Stimulated activated CD8-positive, alpha-beta memory T cell treated with anti-CD3 and anti-CD28 coated beads, Interleukin-15, amount 100 ng/mL, for 1 hour (primary cell): ENCODE results near the gene BEND3.
"Not testable (repeated sequence)": the region's sequence is repeated elsewhere in the genome, so short reads cannot be mapped to it uniquely, and the experiment has no call there.

Experiments
- DNase-seq: peaks from one replicate; pipeline ENCODE4 v3.0.0-alpha.2; 2020; ENCODE audit warnings: low read depth

BEND3 gene

DNA sequence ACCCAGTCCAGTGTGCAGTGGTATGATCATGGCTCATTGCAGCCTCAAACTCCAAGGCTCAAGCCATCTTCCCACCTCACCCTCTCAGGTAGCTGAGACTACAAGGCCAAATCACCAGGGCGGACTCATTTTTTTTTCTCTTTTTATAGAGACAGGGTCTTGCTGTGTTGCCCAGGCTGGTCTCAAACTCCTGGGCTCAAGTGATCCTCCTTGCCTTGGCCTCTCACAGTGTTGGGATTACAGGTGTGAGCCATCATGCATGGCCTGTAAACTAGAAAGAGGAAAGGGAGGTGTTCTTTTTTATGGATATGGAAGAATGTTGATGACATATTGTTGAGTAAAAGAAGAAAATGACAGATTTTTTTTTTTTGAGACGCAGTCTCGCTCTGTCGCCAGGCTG lies 5.1 kb upstream of the BEND3 start:
- DNase-seq, result no peak

DNA sequence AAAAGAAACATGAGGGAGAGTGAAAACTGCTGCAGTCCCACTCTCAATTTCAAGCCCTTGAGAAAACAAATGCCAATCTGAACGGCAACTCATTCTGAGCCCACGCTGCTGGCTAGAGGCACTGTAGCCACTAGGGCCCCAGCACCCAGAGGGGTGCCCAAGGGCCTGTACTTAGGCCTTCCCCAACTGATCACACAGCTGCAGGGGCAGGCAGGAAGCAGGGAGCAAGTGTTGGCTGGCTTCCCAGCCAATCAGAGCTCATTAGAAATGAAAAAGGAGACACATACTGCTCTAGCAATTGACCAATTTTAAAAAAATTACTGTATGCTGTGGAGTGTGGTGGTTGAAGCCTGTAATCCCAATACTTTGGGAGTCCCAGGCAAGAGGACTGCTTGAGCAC lies 3.7 kb upstream of the BEND3 start:
- DNase-seq, result no peak

DNA sequence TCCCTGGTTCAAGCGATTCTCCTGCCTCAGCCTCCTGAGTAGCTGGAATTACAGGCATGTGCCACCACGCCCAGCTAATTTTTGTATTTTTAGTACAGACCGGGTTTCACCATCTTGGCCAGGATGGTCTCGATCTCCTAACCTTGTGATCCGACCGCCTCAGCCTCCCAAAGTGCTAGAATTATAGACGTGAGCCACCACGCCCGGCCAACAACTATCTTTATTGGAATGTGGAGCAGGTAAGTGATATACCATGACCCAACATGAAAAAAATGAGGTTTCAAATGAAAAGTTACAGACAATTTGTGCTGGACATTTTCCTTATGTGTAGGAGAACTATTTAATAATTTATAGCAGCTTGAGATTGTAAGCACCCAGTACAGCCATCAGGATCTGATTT lies 3.2 kb upstream of the BEND3 start:
- not testable (repeated sequence) for DNase-seq

DNA sequence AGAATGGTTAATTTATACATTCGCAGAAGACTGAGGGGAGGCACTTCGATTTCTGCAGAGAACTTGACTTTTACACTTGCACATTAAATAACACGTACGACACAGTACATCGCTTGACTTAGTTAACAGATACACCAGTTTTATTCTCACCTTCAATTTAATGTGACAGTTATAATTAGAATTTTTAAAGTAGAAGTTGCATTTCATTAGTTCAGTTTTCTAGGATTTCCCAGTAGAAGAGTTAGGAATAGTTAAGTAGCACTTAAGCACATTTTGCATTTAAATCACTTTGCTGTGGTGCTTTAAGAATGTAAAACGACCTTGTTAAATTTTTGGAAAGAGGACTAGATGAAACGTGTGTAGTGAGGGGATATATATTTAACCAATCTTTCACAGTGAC lies 1.6 kb upstream of the BEND3 start:
- no peak for DNase-seq

DNA sequence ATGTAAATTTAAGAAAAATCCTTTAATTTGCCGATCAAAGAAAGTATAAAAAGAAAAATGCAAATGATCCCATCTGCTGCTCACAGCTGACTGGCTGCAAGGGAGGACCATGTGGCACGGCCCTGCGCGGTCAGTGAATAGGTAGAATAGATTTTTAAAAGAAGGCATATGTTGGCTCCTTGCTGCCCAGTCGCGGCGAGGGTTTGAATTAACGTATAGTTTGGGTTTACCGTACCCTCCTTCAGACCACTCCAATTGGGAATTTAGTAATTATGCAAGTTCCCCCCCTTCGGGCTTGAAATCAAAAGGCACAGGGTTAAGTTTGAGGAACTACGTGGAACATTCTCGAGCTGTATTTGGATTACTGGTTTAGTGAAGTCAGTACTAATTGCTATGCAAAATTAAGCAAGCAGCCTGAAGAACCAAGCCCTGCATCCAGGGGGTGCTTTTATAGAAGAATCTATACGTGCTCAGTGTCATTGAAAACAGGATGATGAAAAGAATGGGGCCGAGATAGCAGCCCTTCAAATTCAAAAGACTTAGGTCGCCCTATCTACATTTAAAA lies 1.1 kb upstream of the BEND3 start:
- no peak for DNase-seq

DNA sequence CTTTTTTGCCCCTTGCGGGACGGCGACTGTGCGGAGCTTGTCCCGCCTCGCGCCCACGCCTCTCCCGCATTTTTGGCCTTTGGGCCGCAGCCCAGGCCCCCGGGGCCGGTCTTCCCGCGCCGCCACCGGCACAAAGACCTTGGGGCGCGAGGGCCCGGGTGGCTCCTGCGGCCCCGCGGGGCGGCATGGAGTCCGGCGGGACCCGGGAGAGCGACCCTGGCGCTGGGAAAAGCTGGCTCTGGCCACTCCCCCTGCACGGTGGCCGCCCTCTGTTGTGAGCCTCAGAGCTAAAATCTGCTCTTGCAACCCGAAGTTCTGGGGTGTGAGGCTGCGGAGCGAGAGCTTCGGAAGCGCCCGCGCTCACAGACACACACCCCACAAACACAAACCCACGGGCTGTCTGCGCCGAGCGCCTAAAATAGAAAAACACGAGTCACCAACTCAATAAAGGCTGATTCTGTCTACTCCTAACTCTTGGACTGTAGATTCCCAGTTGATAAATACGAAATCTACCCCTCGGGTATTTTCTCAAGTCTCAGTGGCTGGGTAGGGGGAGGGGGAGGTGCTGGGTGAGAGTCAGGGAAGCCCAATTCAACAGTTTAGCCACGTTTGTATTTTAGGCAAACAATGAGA lies 496 bp upstream of the BEND3 start:
- no peak for DNase-seq

DNA sequence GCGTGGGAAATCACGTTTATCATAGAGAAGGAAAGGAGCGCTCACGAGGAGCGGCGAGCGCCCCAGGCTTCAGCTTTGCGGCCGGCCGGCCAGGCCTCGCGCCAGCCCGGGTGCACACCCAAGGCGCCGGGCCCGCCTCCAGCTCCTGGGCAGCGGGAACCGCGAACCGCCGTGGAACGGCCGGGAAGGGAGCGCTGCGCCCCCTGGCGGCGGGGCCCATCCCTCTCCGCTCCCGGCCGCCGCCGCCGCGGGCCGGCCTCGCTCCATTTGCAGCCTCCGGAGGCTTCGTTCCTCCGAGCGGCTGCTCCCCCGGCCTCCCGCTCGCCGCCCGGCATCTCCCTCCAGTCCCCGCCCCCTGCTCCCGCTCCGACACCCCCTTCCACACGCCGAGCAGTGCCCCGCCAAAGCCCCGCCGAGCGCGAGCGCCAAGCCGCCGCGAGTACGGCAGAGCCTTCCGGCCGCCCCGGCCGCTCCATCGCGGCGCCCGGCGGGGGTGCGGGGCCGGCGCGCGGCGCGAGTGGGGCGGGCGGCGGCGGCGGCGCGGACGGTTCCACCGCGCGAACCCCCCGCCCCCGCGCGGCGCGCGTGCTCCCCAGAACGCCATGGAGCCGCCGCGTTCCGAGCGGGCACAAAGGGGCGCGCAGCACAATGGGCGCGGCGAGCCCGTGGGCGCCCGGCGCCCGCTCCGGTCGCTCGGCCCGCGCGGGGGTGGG lies 946 bp downstream of the BEND3 start:
- peak; percentile 30 for DNase-seq

DNA sequence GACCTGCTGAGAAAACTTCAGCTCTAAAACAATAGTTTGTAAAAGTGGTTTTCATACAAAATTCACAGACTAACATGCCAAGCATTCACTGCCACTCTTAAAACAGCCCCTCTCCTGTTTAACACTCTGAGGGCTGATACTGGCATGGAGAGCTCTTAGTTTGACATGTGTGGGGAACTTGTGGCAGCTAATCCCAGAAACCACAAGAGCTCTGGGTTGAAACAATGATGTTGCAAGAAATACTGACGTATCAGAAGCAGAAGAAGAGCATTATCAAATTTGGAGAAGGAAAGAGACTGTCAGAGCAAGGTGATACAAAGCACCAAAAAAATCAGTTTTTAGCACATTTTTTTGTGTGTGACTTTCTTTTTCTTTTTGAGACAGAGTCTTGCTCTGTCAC lies 5.1 kb downstream of the BEND3 start:
- DNase-seq, result no peak

DNA sequence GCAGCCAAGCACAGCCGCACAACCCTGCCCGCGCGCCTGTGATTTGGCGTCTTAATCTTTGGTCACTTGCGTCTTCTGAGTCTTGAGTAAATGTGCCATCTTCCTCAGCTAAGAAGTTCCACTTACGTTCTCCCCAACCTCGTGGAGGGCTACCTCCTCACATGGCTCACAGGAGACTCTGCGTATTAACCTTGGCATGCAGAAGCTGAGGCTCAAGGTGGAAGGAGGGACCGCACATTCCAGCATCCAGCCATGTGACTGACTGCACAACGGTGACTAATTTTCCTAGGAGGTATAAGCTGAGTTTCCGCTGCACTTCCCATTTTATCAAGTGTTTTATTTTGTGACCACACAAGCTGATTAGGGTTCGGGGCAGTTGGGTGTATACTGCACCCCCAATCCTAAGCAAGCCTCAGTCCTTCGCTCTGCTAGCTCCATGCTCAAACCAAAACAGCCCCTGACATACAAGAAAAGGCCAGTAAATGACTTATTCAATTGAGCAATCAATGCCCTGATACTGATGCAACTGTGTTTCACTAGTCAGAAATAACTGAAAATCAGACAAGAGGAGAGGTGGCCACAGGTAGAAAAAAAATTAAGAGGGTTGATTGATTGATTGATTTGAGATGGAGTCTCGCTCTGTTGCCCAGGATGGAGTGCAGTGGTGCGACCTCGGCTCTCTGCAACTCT lies 7.0 kb downstream of the BEND3 start:
- DNase-seq, result no peak

DNA sequence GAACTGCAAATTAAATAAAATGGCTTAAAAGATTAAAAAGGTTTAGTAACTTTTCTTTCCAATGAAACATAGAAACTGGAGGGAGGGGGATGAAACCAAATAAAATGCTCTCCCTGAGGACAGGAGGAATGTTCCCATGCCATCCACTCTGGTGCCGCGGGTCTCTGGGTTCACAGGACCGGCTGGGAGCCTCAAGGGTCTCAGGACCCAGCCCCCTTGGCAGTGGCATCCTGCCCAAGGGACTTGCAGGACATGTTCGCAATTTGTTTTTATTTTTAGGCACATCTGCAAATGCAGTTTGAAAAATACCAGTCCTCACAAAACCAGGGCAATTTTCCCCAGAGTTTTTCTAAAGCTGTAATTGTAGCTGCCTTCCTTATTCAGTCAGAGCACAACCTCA lies 7.5 kb downstream of the BEND3 start:
- no peak for DNase-seq

DNA sequence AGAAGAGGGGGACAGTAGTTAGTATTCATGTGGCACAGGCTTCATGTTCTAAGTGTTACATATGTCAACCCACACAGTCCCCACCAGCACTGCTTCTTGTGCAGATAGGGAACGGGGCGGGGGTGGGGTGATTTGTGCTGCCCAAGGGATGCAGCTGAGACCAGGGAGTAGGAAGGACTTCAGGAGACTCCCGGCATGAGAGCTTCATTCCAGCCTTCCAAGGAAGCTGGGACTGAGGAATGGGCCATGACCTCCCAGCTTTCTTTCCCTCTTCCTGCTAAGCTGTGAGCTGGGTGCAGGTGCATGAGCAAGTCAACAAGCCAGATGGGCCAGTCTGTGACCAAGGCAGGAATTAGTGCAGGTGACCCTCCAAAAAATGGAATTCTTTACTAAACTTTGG lies 9.2 kb downstream of the BEND3 start:
- no peak for DNase-seq

DNA sequence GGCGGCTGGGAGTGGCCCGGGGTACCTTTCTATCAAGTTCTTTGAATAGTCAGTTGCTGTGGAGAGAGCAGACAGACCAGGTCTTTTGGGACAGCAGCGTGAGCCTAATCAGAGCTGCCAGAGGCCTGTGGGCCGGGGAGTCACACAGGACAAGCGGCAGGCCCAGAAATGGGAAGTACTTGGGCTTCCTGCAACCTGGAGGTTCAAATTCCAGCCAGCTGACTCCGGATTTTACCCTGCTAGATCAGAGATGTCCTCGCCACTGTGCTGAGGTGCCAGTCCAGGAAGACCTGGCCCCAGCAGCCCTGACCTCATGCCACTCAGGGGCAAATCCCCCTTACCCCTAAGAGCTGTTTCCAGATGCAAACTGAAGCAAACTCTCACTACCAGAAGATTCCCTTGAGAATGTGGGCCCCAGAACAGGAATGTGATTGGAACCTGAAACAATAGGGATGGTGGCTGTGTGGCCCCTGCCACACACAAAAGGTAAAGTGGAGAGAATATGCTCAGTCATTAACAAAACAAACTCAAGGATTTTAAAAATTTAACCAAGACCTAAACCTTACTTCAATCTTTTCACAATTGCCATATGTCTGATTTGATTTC lies 9.7 kb downstream of the BEND3 start:
- no peak for DNase-seq

DNA sequence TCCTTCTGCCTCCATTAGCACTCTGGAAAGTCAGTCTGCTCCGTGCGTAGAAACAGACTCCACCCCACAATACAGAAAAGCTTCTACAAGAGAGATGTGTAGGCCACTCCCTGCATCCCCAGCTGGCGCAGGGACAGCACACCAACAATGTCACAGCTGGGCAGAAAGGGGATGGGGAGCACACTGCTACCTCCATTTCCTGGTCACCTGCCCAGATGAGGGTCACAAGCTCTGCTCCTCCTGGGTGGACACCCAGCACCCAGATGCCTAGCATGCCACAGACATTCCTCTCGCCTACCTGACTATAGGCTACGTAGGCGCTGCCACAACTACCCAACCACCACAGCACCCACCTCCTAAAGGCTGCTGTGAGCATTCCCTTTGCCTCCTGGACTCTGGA lies 12.2 kb downstream of the BEND3 start:
- no peak for DNase-seq

DNA sequence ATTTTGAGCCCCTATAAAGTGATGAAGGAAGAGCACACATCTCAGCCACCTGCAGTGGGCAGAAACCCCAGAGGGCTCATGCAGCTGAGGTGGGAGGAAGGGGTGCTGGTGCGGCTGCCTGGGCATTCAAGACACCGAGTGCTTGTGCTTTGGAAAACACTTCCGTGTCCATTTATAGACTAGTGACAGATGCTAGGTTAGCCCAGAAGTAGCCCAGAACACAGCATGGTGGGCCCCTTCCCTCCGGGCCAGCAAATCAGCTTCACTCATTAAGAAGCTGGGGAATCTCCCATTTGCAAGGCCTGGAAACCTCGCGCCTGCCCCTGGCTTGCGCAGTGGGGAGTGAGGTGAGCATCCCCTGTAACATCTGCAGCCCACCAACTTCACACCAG lies 12.9 kb downstream of the BEND3 start:
- DNase-seq, result no peak

DNA sequence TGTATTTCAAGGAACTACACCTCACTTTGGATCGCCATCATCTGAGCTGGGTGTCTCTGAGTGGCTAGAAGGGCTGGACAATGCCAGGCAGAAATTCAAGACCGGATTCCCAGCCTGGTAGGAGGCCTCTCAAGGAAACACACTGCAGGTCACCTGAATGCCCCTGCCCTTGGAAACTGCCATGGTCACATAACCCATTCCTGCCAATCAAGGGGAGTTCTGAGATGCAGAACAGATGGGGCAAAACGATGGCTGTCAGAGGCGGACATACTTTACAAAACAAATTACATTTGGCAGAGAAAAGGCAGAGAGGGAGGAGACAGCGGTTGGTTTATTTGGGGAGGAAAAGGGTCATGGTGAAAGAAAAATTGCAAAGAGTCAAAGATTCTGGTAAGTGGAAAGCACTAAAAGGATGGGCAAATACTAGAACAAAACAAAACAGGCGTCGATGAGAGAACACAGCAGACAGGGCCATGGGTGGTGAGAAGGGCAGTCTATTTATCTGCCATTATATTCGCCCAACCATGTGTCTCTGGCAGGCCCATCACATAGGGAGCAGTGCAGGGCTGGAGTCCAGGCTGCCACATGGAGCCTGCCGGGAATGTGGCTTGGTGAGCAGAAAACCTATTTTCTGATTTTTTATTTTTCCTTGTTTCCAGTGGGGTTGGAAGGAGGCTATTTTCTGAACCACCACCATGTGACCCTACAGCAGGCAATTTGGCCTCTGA lies 13.5 kb downstream of the BEND3 start:
- no peak for DNase-seq

DNA sequence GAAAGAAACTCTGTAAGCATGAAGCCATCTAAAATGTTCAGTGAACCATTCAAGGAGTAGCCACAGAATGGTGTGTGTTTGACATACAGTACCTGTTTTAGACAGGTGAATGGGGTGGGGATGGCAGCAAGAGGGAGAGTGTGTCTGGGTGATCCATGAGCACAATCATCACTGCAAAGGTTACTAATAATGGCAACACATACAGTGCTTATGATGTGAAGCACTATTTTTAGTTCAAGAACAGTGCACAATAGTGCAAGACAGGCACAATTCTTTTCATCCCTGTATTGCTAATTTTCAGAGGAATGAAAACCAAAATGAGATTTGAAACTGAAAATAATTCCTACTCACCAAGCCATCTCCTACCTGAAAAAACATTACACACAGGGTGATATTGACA lies 14.1 kb downstream of the BEND3 start:
- DNase-seq, result no peak

DNA sequence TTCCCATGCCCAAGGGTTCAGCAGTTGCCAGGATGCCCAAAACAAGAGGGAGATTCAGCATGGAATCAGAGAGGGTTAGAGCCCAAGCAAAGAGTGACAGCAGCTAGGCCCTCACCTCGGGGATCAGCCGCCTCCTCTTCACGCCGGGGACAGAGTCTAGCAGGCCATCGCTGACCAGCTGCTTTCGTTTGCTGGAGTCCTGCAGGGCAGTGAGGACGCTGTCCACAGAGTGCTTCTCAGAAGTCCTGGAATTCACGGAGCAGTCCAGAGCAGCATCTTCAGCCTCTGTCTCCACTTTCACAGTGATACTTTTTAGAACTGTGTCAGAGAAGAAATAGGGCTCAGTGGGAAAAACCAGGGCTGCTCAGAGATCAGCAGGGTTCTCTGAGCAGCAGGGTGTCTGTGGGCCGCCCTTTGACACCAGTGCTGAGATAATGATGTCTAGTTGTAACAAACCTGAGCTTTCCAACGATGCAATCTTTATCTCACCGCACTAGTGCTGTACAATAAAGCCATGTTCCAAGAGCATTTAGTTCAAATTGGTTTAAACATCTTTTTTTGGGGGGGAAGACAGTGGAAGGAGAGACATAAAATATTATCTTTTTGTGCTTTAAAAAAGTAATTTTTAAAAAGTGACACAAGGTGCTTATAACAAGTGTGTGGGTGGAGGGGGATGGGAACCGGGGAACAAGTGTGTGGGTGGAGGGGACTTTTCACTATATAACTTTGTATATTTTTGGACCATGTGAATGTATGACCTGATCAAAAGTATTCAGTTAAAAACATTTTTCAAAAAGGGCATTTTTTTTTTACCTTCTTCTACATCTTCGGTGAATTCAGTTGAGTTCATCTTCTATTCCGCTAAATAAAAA lies 16.6 kb downstream of the BEND3 start:
- DNase-seq, result no peak

DNA sequence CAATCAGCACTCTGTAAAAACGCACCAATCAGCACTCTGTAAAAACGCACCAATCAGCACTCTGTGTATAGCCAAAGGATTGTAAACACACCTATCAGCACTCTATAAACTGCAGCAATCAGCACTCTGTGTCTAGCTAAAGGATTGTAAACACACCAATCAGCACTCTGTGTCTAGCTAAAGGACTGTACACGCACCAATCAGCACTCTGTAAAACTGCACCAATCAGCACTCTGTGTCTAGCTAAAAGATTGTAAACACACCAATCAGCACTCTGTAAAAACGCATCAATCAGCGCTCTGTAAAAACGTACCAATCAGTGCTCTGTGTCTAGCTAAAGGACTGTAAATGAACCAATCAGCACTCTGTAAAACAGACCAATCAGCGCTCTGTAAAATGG lies 30.9 kb downstream of the BEND3 start:
- not testable (repeated sequence) for DNase-seq

DNA sequence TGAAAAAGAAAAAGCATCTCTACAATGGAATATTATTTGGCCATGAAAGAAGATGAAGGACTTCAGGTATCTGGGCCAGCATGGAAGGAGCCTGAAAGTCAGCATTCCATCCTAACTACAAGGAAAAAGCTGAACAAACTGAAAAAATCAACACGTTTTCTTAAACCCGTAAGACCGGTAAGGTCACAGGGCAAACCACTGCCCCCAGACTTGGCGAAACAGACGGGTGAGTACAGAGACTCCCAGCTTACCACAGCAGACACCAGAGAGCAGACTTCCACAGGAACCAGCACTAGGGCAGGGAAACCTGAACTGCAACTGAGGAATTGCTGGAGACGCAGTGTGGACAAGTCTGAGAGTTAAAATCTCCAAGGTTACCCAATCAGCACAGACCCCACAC lies 31.4 kb downstream of the BEND3 start:
- no peak for DNase-seq

DNA sequence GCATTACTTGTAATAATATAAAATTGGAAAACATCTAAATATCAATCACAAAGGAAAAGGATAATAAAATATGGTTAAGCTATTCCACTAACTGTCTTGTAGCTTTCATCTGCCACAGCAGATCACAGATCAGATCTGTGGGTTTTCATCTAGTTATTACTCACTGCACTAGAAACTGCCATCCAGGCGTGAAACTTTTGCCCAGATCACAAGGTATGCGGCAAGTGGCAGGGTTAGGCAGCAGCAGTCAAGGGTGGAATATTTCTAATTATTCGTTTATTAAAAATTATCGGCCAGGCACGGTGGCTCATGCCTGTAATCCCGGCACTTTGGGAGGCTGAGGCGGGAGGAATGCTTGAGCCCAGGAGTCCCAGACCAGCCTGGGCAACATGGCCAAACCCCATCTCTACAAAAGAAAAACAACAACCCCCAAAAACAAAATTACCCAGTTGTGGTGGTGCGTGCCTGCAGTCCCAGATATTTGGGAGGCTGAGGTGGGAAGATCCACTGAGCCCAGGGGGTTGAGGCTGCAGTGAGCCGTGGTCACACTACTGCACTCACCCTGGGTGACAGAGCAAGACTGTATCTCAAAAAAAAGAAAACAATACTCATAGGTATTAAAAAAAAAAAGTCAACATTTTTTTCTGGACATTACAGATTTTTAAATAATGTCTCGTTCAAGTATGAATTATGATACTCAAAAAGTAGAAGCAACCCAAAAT lies 32.1 kb downstream of the BEND3 start:
- no peak for DNase-seq
